Measurements from ENCODE around the gene THRB.

DNA sequence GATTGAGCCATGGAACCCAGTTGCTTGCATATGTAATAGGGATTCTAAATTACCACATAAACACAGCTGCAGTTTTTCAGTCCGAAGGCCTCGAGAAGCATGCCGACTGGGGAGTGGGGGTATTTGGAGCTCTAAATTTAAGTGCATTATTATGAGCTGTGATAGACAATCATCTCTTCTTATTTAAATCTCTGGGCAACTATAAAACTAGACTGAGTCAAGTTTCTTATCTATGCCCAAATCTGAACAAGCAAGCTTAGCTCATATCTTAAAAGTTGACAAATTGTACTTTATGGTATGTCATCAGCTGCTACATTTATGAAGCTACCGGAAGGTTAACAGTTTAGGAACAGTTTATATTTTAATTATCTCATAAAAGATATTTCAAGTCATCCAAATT, 19.5 kb upstream of the THRB start:
- TF ChIP-seq, protein P1, sequence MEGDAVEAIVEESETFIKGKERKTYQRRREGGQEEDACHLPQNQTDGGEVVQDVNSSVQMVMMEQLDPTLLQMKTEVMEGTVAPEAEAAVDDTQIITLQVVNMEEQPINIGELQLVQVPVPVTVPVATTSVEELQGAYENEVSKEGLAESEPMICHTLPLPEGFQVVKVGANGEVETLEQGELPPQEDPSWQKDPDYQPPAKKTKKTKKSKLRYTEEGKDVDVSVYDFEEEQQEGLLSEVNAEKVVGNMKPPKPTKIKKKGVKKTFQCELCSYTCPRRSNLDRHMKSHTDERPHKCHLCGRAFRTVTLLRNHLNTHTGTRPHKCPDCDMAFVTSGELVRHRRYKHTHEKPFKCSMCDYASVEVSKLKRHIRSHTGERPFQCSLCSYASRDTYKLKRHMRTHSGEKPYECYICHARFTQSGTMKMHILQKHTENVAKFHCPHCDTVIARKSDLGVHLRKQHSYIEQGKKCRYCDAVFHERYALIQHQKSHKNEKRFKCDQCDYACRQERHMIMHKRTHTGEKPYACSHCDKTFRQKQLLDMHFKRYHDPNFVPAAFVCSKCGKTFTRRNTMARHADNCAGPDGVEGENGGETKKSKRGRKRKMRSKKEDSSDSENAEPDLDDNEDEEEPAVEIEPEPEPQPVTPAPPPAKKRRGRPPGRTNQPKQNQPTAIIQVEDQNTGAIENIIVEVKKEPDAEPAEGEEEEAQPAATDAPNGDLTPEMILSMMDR (IDR thresholded peaks at IDR 0.05), result no peak
- TF ChIP-seq POLR2A (IDR thresholded peaks at IDR 0.05) (no peak), POLR2AphosphoS5 (IDR thresholded peaks at IDR 0.05; ENCODE audit: insufficient read depth in 1 of 2, low read depth in 1 of 2) (no peak)

Data from vagina (tissue), 2 donors.